Ovary (tissue), 3 donors: Measurements from ENCODE around the gene MKRN1.

Source experiments
- EP300 ChIP-seq: sonication (generic); formaldehyde crosslinking; IDR thresholded peaks from one replicate; pipeline ENCODE4 v1.6.1; 2017; ENCODE audit warnings: antibody characterized with exemption
- POLR2A ChIP-seq: fragments of 450-650 bp; IDR thresholded peaks from one replicate; pipeline ENCODE4 v1.6.1; 2017; ENCODE audit warnings: antibody characterized with exemption, mild to moderate bottlenecking, moderate library complexity
- TF ChIP-seq, protein P1 (sequence below), 3 donors: fragments of 450-650 bp in 2 of 3; fragments of 200-600 bp in 1 of 3; IDR thresholded peaks; one replicate each; pipeline versions ENCODE4 v1.5.1 to v1.8.0; 2016 to 2022; ENCODE audit warnings: antibody characterized with exemption in 3 of 3, mild to moderate bottlenecking in 1 of 3
- donor health status: DM: no; HTN: no; CAD: no.

DNA sequence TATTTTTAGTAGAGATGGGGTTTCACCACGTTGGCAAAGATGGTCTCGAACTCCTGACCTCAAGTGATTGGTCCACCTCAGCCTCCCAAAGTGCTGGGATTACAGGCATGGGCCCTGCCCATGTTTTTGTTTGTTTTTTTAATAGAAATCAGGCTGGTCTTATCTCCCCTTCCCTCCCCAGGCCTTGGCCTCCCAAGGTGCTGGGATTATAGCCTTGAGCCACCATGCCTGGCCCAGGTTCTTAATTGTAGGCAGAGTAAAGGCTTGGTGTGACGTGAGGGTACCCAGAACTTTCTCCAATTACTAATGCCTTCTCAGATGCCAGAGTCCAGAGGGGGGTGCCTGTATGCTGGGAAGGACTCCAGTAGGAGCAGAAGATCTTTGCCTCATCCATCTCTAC is 5.2 kb upstream of the MKRN1 start:
- TF ChIP-seq POLR2A (no peak), EP300 (no peak)
- TF ChIP-seq, protein P1, sequence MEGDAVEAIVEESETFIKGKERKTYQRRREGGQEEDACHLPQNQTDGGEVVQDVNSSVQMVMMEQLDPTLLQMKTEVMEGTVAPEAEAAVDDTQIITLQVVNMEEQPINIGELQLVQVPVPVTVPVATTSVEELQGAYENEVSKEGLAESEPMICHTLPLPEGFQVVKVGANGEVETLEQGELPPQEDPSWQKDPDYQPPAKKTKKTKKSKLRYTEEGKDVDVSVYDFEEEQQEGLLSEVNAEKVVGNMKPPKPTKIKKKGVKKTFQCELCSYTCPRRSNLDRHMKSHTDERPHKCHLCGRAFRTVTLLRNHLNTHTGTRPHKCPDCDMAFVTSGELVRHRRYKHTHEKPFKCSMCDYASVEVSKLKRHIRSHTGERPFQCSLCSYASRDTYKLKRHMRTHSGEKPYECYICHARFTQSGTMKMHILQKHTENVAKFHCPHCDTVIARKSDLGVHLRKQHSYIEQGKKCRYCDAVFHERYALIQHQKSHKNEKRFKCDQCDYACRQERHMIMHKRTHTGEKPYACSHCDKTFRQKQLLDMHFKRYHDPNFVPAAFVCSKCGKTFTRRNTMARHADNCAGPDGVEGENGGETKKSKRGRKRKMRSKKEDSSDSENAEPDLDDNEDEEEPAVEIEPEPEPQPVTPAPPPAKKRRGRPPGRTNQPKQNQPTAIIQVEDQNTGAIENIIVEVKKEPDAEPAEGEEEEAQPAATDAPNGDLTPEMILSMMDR (IDR thresholded peaks at IDR 0.05), result no peak
